K562 (cell line): ENCODE measurements around the gene SH2B2. TPM values are rescaled to one million over a fixed set of nuclear protein-coding genes. Genes with fewer than 3 reads are reported as not detected.

ENCODE experiments used
- ADNP ChIP-seq: fragments of 200-800 bp; sonication (Bioruptor generic); IDR thresholded peaks from 2 replicates; pipeline ENCODE4 v1.6.1; 2016; ENCODE audit warnings: missing genetic modification characterization, missing compliant biosample characterization
- BRF1 ChIP-seq: IDR thresholded peaks from 3 replicates; pipeline ENCODE4 v1.6.1; 2011; ENCODE audit warnings: borderline replicate concordance, mild to moderate bottlenecking; ENCODE audit not compliant: insufficient read length; ENCODE audit errors: extremely low read depth
- CBX8 ChIP-seq: fragments of 200-600 bp; sonication (generic); IDR thresholded peaks from 2 replicates; pipeline ENCODE4 v1.6.1; 2012; ENCODE audit warnings: borderline replicate concordance, mixed run types, low read depth, mild to moderate bottlenecking, moderate library complexity, mixed read lengths, low read length, control low read depth, inconsistent platforms; ENCODE audit not compliant: poor library complexity, severe bottlenecking; ENCODE audit errors: extremely low read depth
- CEBPB ChIP-seq: fragments of 450-650 bp; IDR thresholded peaks from 2 replicates; pipeline ENCODE4 v1.6.1; 2016; ENCODE audit warnings: missing genetic modification characterization, missing compliant biosample characterization
- DEAF1 ChIP-seq: fragments of 450-650 bp; formaldehyde crosslinking; IDR thresholded peaks from 2 replicates; pipeline ENCODE4 v1.4.0; 2020; ENCODE audit warnings: mild to moderate bottlenecking, moderate library complexity
- EGR1 ChIP-seq: fragments of 450-650 bp; conservative IDR thresholded peaks from 2 replicates; pipeline ENCODE4 v1.6.1; 2017; ENCODE audit warnings: mild to moderate bottlenecking
- ELK3 ChIP-seq: fragments of 450-650 bp; formaldehyde crosslinking; IDR thresholded peaks from 2 replicates; pipeline ENCODE4 v1.4.0; 2020; ENCODE audit warnings: mild to moderate bottlenecking
- HDAC6 ChIP-seq: IDR thresholded peaks from 2 replicates; pipeline ENCODE4 v1.6.1; 2012; ENCODE audit warnings: low read depth, mild to moderate bottlenecking, control low read depth, inconsistent platforms, low read length, moderate library complexity
- HDGF ChIP-seq: fragments of 450-650 bp; IDR thresholded peaks from 2 replicates; pipeline ENCODE4 v1.6.1; 2016
- HES1 ChIP-seq: fragments of 450-650 bp; IDR thresholded peaks from 2 replicates; pipeline ENCODE4 v1.6.1; 2016; ENCODE audit warnings: low read depth, mild to moderate bottlenecking, moderate library complexity
- IRF1 ChIP-seq: sonication (generic); formaldehyde crosslinking; IDR thresholded peaks from 2 replicates; pipeline ENCODE4 v1.8.0; 2022; ENCODE audit warnings: missing genetic modification reagents, mild to moderate bottlenecking, borderline replicate concordance
- RBM17 ChIP-seq: fragments of 200-400 bp; formaldehyde crosslinking; IDR thresholded peaks from 2 replicates; pipeline ENCODE4 v1.6.1; 2017; ENCODE audit warnings: low read depth, mild to moderate bottlenecking, low read length, borderline replicate concordance
- RFX1 ChIP-seq: fragments of 450-650 bp; IDR thresholded peaks from 2 replicates; pipeline ENCODE4 v1.6.1; 2016; ENCODE audit warnings: mild to moderate bottlenecking, moderate library complexity
- SOX6 ChIP-seq: fragments of 450-650 bp; IDR thresholded peaks from 2 replicates; pipeline ENCODE4 v1.6.1; 2014; ENCODE audit warnings: mild to moderate bottlenecking
- TAL1 ChIP-seq: fragments of 450-650 bp; IDR thresholded peaks from 2 replicates; pipeline ENCODE4 v1.6.1; 2016; ENCODE audit warnings: mild to moderate bottlenecking
- YBX1 ChIP-seq: fragments of 450-650 bp; IDR thresholded peaks from 2 replicates; pipeline ENCODE4 v1.7.1; 2016; ENCODE audit warnings: mild to moderate bottlenecking
- ZKSCAN3 ChIP-seq: fragments of 250-450 bp; sonication (Bioruptor Pico); IDR thresholded peaks from 2 replicates; pipeline ENCODE4 v1.4.0; 2020
- ZNF23 ChIP-seq: fragments of 250-450 bp; sonication (Bioruptor Pico); IDR thresholded peaks from 2 replicates; pipeline ENCODE4 v1.4.0; 2020; ENCODE audit warnings: mild to moderate bottlenecking
- polyA plus RNA-seq, 8 experiments: library from polyadenylated mRNA; depleted of rRNA in 4 of 8; stranded (reverse) in 5 of 8; unstranded in 3 of 8; fragments of >200 nt; fragmentation: Nextera tagmentation in 2 of 8; fragmentation: Illumina TruSeq in 1 of 8; extraction: Ambion mirVana in 2 of 8; extraction: Trizol in 1 of 8; gene quantifications; 2 replicates each; pipeline versions ENCODE4 v1.2.1 to v1.2.3, GENCODE V29; 2011 to 2014; ENCODE audit warnings: inconsistent platforms in 1 of 8, missing spikeins in 1 of 8
- total RNA-seq, 7 experiments: library from RNA; depleted of rRNA in 6 of 7; stranded (reverse); fragments of >200 nt in 6 of 7; fragmentation: Illumina TruSeq in 2 of 7; extraction: Trizol in 2 of 7; gene quantifications; 2 replicates each; pipeline versions ENCODE4 v1.2.1 to v1.2.3, GENCODE V29; 2011 to 2021; ENCODE audit warnings: low replicate concordance in 1 of 7
- TF ChIP-seq, protein P1 (sequence below): fragments of 250-450 bp; sonication (Bioruptor Pico); IDR thresholded peaks from 2 replicates; pipeline ENCODE4 v1.4.0; 2020; ENCODE audit warnings: mild to moderate bottlenecking, moderate library complexity
- TF ChIP-seq, protein P2 (sequence below): IDR thresholded peaks from 2 replicates; pipeline ENCODE4 v1.6.1; 2011; ENCODE audit not compliant: insufficient read length; ENCODE audit errors: extremely low read depth
- TF ChIP-seq, protein P3 (sequence below): fragments of 450-650 bp; IDR thresholded peaks from one replicate; pipeline ENCODE4 v1.6.1; 2018; ENCODE audit warnings: mild to moderate bottlenecking, moderate library complexity; ENCODE audit not compliant: partially characterized antibody

Gene SH2B2
- total and polyA plus RNA-seq, 9 of the 15 experiments (the other 6 are each of a cell fraction or from before 2014, with no cell fraction given) = 0.03 to 0.89 (median 0.07) TPM; not detected in 4

GRCh38 chr7:102252366-102252982 lies 34.2 kb upstream of the SH2B2 start (continued):
- TF ChIP-seq HDGF (no peak), ELK3 (CRISPR knock-in tag) (no peak), RBM17 (no peak), SOX6 (0 out of 2 replicates have a peak, but pooled peaks have one; percentile 25), EGR1 (no peak), CBX8 (no peak), ZKSCAN3 (CRISPR knock-in tag) (no peak), YBX1 (no peak), RFX1 (no peak), ZNF23 (CRISPR knock-in tag) (no peak), HES1 (0 out of 2 replicates have a peak, but pooled peaks have one; percentile 24), DEAF1 (CRISPR knock-in tag) (no peak), ADNP (tag) (no peak), HDAC6 (no peak), CEBPB (tag) (no peak), IRF1 (CRISPR knock-in tag) (no peak), TAL1 (peak; percentile 72), BRF1 (no peak)
- TF ChIP-seq, protein P1, sequence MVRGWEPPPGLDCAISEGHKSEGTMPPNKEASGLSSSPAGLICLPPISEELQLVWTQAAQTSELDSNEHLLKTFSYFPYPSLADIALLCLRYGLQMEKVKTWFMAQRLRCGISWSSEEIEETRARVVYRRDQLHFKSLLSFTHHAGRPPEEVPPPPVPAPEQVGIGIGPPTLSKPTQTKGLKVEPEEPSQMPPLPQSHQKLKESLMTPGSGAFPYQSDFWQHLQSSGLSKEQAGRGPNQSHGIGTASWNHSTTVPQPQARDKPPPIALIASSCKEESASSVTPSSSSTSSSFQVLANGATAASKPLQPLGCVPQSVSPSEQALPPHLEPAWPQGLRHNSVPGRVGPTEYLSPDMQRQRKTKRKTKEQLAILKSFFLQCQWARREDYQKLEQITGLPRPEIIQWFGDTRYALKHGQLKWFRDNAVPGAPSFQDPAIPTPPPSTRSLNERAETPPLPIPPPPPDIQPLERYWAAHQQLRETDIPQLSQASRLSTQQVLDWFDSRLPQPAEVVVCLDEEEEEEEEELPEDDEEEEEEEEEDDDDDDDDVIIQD (CRISPR knock-in tag) = no peak
- TF ChIP-seq, protein P2, sequence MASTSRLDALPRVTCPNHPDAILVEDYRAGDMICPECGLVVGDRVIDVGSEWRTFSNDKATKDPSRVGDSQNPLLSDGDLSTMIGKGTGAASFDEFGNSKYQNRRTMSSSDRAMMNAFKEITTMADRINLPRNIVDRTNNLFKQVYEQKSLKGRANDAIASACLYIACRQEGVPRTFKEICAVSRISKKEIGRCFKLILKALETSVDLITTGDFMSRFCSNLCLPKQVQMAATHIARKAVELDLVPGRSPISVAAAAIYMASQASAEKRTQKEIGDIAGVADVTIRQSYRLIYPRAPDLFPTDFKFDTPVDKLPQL = no peak
- TF ChIP-seq, protein P3, sequence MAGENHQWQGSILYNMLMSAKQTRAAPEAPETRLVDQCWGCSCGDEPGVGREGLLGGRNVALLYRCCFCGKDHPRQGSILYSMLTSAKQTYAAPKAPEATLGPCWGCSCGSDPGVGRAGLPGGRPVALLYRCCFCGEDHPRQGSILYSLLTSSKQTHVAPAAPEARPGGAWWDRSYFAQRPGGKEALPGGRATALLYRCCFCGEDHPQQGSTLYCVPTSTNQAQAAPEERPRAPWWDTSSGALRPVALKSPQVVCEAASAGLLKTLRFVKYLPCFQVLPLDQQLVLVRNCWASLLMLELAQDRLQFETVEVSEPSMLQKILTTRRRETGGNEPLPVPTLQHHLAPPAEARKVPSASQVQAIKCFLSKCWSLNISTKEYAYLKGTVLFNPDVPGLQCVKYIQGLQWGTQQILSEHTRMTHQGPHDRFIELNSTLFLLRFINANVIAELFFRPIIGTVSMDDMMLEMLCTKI = no peak
